Vagina (tissue), 2 donors: ENCODE results near the gene AP3M1. TPM values are rescaled to one million over a fixed set of nuclear protein-coding genes. Genes with fewer than 3 reads are reported as not detected.
A peak's percentile ranks its signal among the peaks of the same experiment; 100 is the strongest.

Source experiments
- DNase-seq, 2 donors: peaks; one replicate each; pipeline ENCODE4 v3.0.0-alpha.2; 2017; ENCODE audit errors: extremely low spot score in 2 of 2
- H3K27ac ChIP-seq: fragments of 200-600 bp; sonication (generic); one replicate; pipeline ENCODE4 v1.5.1; 2019
- H3K27me3 ChIP-seq: fragments of 200-600 bp; sonication (generic); one replicate; pipeline ENCODE4 v1.5.1; 2019
- H3K36me3 ChIP-seq, 2 donors: fragments of 200-600 bp; sonication (generic); one replicate each; pipeline ENCODE4 v1.5.1; 2017 to 2019
- H3K4me1 ChIP-seq: fragments of 200-600 bp; sonication (generic); one replicate; pipeline ENCODE4 v1.5.1; 2019
- H3K4me3 ChIP-seq, 2 donors: fragments of 200-600 bp; sonication (generic); 1 replicate in 1 of 2; 2 replicates in 1 of 2; pipeline ENCODE4 v1.5.1; 2016 to 2019
- H3K9me3 ChIP-seq: fragments of 200-600 bp; sonication (generic); one replicate; pipeline ENCODE4 v1.5.1; 2019
- CTCF ChIP-seq, 3 experiments: fragments of 450-650 bp in 2 of 3; fragments of 200-600 bp in 1 of 3; sonication (generic) in 1 of 3; IDR thresholded peaks; one replicate each; pipeline ENCODE4 v1.5.1; 2017 to 2019; ENCODE audit warnings: antibody characterized with exemption in 3 of 3, mild to moderate bottlenecking in 2 of 3, moderate library complexity in 2 of 3
- POLR2A ChIP-seq, 2 donors: fragments of 450-650 bp; IDR thresholded peaks; one replicate each; pipeline ENCODE4 v1.6.1; 2017; ENCODE audit warnings: antibody characterized with exemption in 2 of 2, mild to moderate bottlenecking in 2 of 2, moderate library complexity in 2 of 2
- POLR2AphosphoS5 ChIP-seq, 2 donors: sonication (generic); formaldehyde crosslinking; IDR thresholded peaks; one replicate each; pipeline ENCODE4 v1.9.0; 2017; ENCODE audit warnings: antibody characterized with exemption in 2 of 2, mild to moderate bottlenecking in 2 of 2, low read depth in 1 of 2; ENCODE audit not compliant: insufficient read depth in 1 of 2
- intact Hi-C: fragments of 100-400 bp; cut with DNase I; formaldehyde crosslinking; loops from one replicate; pipeline ENCODE4 v1.15.1; 2023
- total RNA-seq: library from RNA; depleted of rRNA; stranded (reverse); fragments of >200 nt; gene quantifications from one replicate; pipeline ENCODE4 v1.2.3, GENCODE V29; 2016

Gene AP3M1
- total RNA-seq, 1 donor from 2014 or later = 19.6 TPM

- TF ChIP-seq POLR2A (IDR thresholded peaks at IDR 0.05) (no peak), CTCF (IDR thresholded peaks at IDR 0.05) (no peak), POLR2AphosphoS5 (IDR thresholded peaks at IDR 0.05; ENCODE audit: insufficient read depth in 1 of 2, low read depth in 1 of 2) (no peak)
- no peak for DNase-seq
- intact Hi-C loops = no loop called here
Measured at GRCh38 chr10:74120911-74121310, 29.7 kb downstream of the AP3M1 start.

GRCh38 chr10:74118804-74119203 lies 31.8 kb downstream of the AP3M1 start:
- Histone ChIP-seq H3K36me3 (peaks cover 0 to 67% of the 10 kb centered on the region in 2 donors), H3K4me1 (peaks cover 9% of the 10 kb centered on the region), H3K9me3 (no peaks in the 10 kb centered on the region), H3K27ac (no peak overlapping the region), H3K4me3 (no peak overlapping the region), H3K27me3 (no peaks in the 10 kb centered on the region)
- intact Hi-C loops = no loop called here
- TF ChIP-seq POLR2AphosphoS5 (IDR thresholded peaks at IDR 0.05; ENCODE audit: insufficient read depth in 1 of 2, low read depth in 1 of 2) (peak in 1 of 2 donors; percentile 15), CTCF (IDR thresholded peaks at IDR 0.05) (no peak)
- DNase-seq = no peak

More at GRCh38 chr10:74120911-74121310, 29.7 kb downstream of the AP3M1 start:
- Histone ChIP-seq H3K27ac (no peak overlapping the region), H3K27me3 (no peaks in the 10 kb centered on the region), H3K9me3 (no peaks in the 10 kb centered on the region), H3K36me3 (peaks cover 0 to 67% of the 10 kb centered on the region in 2 donors), H3K4me3 (no peak overlapping the region), H3K4me1 (peaks cover 9% of the 10 kb centered on the region)

- Histone ChIP-seq H3K4me1 (peaks cover 9% of the 10 kb centered on the region), H3K36me3 (peaks cover 0 to 59% of the 10 kb centered on the region in 2 donors), H3K4me3 (no peak overlapping the region), H3K27me3 (no peaks in the 10 kb centered on the region), H3K27ac (no peak overlapping the region), H3K9me3 (no peaks in the 10 kb centered on the region)
- intact Hi-C loops = no loop called here
- no peak for DNase-seq
- TF ChIP-seq POLR2AphosphoS5 (IDR thresholded peaks at IDR 0.05; ENCODE audit: insufficient read depth in 1 of 2, low read depth in 1 of 2) = no peak
- no peak for TF ChIP-seq CTCF (IDR thresholded peaks at IDR 0.05)
Measured at GRCh38 chr10:74117738-74118137, 32.9 kb downstream of the AP3M1 start.

- TF ChIP-seq CTCF (IDR thresholded peaks at IDR 0.05) = no peak
- no peak for TF ChIP-seq POLR2A (IDR thresholded peaks at IDR 0.05)
- Histone ChIP-seq H3K27me3 (no peaks in the 10 kb centered on the region), H3K4me1 (no peaks in the 10 kb centered on the region), H3K36me3 (peaks cover 0 to 87% of the 10 kb centered on the region in 2 donors), H3K27ac (no peak overlapping the region), H3K4me3 (no peak overlapping the region), H3K9me3 (no peaks in the 10 kb centered on the region)
- DNase-seq = no peak
- intact Hi-C loops = no loop called here
Measured at GRCh38 chr10:74114041-74114448, 36.6 kb downstream of the AP3M1 start.

- TF ChIP-seq POLR2AphosphoS5 (IDR thresholded peaks at IDR 0.05; ENCODE audit: insufficient read depth in 1 of 2, low read depth in 1 of 2) (no peak), POLR2A (IDR thresholded peaks at IDR 0.05) (no peak), CTCF (IDR thresholded peaks at IDR 0.05) (no peak)
- no peaks in the 10 kb centered on the region for H3K9me3 ChIP-seq
- H3K4me1 ChIP-seq = no peaks in the 10 kb centered on the region
- intact Hi-C loops = no loop called here
- H3K36me3 ChIP-seq = peaks cover 0 to 88% of the 10 kb centered on the region in 2 donors
- no peaks in the 10 kb centered on the region for H3K27me3 ChIP-seq
- H3K4me3 ChIP-seq = no peak overlapping the region
- H3K27ac ChIP-seq = no peak overlapping the region
- DNase-seq = no peak
Measured at GRCh38 chr10:74113546-74113945, 37.1 kb downstream of the AP3M1 start.
